GM18520 (cell line): ENCODE results near the gene TRPV4.

Experiments
- ATAC-seq: cut with Tn5 transposase; IDR thresholded peaks from one replicate; pipeline ENCODE4 v1.9.1; 2021; ENCODE audit not compliant: unreplicated experiment

Gene TRPV4

DNA sequence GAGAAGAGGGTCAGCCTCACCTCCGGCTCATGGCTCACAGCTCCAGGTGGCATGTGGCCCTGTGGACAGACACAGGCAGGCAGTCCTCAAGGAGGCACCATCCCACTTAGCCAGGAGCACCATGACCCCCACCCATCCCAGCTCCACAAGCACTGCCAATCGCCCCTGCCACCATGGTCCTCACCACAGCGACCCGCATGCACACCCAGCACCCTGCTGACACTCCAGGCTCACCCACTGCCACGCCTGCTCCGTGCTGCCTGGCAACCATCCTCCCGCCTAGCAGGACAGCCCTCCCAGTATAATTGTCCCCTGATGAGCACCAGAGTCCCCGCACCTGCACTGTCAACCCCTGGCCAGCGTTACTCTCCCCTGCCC lies 50.9 kb downstream of the TRPV4 start:
- no peak for ATAC-seq

DNA sequence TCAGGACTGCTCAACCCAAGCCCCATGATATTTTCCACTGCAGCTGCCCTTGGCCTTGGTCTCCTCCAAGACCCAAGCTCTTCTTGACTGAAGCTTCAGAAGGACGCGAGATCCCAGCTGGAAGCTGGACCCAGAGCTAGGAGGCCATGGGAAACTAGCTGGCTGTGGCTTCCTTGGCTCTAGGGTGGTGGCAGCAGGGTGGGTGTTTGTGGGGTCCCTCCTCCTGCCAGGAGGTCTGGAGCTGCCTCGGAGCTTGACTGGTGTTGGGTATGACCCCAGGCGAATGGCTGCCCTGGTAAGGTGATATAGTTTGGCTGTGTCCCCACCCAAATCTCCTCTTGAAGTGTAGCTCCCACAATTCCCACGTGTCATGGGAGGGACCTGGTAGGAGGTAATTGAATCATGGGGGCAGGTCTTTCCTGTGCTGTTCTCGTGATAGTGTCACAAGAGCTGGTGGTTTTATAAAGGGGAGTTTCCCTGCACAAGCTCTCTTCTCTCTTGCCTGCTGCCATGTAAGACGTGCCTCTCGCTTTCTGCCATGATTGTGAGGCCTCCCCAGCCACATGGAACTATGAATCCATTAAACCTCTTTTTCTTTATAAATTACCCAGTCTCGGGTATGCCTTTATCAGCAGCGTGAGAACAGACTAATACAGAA lies 51.4 kb downstream of the TRPV4 start:
- no peak for ATAC-seq

- no peak for ATAC-seq
These were observed 53.8 kb downstream of the TRPV4 start for GRCh38 chr12:109779382-109779781.

DNA sequence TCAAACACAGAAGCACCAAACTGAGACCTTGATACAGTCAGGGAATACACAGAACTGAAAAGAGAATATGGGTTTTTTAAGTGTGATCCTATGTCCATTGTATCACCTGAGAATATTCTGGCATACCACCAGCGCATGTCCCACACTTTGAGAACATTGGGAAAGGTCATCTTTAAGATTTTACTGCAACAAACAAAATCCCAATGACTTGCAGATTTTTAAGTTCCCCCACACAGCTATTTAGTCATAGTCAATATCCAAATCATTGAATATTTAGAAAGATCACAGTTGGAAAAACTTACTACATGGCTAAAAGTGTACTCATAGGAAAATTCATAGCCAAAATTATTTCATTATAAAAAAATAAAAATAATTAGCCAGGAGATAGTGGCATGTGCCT lies 54.5 kb downstream of the TRPV4 start:
- no peak for ATAC-seq

DNA sequence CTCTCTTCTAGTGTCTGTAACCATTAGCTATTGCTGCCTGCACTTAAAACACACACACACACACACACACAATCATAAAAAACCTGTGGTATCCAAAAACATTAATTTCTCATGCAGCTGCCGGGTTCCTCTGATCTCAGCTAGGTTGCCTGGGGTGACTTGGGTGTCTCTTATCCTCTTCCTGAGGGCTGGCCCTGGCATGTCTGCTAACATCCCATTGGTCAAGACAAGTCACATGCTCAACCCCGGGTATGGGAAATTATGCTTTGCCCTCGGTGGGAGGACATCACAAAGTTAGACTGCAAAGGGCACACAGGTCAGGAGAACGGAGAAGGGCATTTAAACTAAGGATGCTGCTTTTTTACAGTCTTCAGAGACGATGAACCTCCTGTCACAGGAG lies 55.7 kb downstream of the TRPV4 start:
- ATAC-seq: no peak

DNA sequence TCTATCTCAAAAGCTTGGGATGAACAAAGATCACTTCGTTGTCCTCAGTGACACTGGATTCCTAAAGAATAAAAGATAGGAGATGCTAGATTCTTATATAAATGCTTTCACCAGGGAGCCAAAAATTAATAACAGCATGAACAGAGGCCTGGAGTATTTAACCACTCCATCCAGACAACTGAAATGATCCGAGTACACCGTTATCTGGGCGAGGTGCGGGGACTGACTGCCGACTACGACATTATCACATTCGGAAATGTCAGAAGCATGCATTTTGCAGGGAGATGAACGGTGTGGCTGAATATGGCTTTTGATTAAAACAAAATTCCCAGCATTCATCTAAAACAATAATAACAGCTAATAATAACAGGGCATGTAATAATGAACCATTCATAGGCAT lies 56.6 kb downstream of the TRPV4 start:
- no peak for ATAC-seq

- no peak for ATAC-seq
These were observed 57.9 kb downstream of the TRPV4 start for GRCh38 chr12:109775172-109775881.

DNA sequence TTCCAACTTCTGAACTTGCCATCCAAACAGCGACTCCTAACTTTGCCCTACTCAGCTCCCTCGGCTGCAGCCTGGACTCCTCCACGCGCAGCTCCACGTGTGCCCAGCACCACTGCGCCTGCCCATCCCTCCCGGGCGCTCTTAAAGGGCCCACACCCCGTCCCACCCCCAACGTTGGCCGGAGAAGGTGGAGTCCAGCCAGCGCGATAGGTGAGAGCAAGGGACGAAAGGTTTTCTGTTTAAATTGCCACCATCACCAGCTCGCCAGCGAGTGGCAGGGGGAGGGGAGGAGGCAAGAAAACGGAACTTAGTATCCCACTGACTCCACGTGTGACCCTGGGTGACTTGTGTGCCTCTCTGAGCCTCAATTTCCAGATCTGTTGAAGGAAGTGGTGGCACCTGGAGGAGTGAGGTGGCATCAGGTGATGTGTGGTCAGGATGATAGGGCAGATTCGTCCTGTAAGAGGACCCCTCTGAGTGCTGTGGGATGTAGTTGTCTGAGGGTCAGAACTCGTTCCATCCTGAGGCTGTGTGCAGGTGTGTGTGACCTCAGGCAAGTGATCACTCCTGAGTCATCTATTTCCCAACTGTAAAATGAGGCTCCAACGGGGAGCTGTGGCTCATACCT lies 59.7 kb downstream of the TRPV4 start:
- no peak for ATAC-seq

DNA sequence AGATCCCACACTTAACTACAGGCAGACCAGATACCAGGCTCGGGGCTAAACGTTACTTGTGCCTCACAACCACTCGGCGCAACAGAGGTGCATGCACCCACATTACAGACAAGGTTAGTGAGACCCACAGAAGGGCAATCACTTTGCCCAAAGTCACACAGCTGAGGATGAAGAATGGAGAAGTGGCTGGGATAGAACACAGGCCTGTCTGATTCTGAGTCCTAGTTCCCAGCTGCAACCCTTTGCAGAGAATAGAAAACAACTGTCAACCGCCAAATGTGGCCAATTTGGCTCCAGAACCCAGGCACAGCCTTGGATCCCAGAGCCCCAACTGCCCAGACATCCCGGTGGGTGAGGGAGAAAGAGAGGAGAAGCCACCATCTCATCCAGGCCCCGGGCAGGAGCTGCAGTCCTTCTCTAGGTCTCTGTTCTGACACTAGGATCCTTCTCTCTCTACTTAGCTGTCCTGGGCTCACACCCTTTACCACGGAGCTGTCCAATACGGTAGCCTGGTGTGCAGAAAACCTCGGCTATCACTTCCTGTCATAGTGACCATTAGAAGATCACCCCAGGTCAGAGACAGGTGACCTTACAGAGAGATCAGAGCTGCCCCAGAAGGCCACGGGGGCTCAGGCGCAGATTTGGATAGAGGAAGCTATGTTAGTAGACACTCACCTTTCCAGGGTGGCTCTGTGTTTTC lies 60.4 kb downstream of the TRPV4 start:
- no peak for ATAC-seq

DNA sequence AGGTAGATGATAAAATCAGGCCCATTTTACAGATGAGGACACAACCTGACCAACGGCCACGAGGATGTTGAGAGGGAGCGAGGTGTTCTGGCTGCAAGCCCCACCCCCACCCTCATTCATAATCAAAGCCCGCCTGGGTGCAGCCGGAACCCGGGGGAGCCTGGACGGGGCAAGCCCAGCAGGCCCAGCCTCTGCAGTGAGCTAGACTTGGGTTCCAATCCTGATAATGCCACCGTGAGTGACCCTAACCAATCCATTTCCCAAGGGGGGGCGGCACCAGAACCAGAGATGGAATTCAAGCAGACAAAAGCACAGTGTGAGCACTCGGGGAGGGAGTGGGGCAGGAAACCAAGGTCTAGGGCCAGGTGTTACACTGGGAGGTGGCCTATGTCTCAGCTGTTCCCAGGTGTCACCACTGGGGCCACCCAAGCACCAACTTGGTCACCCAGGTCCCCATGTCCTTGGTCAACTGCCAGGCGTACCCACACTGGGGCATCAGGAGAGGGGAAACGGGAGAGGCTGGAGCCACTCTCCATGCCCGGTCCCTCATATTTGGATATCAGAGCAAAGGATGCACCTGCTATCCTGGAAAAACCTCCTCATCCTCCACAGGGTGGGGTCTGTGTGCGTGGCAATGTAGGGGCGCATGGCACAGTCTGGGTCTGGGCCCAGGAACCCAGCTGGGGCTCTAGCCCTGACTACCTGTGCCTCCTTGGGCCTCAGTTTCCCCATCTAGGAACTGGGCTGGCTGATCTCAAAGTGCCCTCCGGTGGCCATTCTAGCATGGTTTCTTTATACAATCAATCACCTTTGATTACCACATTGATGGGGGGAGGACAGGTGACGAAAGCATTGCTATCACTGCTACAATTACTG lies 61.2 kb downstream of the TRPV4 start:
- no peak for ATAC-seq

- no peak for ATAC-seq
These were observed 62.1 kb downstream of the TRPV4 start for GRCh38 chr12:109770861-109771670.

DNA sequence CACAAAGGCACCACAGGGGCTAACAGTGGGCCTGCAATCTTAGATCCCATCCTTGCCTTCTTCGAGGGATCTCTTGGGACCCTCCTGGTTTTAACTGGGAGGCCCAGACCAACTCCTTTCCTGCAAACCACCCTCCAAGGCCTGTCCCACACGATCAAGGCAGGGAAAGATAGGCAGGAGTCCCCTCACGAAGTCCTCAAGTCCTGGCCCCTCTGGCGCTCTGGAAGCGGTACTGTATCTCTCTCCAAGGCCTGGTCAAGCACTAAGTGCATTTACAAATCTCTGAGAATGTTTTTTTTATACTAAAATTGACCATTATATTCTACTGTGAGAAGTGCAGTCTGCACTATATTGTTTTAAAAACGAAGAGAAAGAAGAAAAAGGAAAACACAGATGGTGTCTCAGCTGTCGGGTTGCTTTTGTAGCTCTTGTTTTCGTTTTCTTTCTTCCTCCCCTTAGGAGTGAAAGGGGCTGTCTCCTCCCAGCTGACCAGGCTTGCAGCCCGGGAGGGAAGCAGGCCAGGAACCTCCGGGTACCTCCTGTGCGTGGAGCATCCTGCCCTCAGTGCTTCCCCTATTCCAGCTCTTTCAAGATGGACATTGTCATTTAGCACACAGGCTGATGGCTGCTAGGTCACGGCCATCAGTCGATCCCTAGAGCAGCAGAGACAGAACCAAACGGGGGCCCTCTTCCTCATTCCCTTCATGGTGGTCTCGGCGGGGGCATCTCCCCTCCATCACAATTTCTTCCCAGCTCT lies 62.9 kb downstream of the TRPV4 start:
- ATAC-seq: no peak

GRCh38 chr12:109768901-109769670 lies 64.1 kb downstream of the TRPV4 start:
- no peak for ATAC-seq

DNA sequence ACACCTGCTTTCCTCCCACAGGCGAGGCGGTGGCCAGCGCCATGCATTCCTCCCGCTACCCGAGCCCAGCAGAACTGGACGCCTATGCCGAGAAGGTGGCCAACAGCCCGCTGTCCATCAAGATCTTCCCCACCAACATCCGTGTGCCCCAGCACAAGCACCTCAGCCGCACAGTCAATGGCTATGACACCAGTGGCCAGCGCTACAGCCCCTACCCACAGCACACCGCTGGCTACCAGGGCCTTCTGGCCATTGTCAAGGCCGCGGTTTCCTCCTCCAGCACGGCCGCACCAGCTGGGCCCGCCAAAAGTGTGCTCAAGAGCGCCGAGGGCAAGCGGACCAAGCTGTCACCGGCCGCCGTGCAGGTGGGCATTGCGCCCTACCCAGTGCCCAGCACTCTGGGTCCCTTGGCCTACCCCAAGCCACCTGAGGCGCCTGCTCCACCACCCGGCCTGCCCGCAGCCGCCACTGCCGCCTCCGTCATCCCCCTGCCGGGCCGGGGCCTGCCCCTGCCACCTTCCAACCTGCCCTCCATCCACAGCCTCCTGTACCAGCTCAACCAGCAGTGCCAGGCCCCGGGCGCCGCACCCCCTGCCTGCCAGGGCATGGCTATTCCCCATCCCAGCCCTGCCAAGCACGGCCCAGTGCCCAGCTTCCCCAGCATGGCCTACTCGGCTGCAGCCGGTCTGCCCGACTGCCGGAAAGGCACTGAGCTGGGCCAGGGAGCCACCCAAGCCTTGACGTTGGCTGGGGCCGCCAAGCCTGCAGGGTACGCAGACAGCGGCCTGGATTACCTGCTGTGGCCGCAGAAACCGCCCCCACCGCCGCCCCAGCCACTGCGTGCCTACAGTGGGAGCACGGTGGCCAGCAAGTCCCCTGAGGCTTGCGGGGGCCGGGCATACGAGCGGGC lies 65.0 kb downstream of the TRPV4 start:
- no peak for ATAC-seq

DNA sequence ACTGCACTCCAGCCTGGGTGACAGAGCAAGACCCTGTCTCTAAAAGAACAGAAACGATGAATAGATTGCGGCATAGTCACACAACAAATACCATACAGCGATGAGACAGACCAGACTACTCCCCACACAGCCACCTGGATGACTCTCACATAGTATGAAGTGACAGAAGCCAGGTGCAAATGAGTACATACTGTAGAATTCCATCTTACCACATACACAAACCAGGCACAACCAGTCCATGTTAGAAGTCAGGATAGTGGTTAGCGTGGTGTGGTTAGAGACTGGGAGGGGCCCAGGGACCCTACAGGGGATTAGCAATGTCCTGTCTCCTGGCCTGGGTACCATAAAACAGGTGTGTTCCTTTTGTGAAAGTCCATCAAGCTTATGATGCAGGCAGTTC lies 65.7 kb downstream of the TRPV4 start:
- ATAC-seq: no peak

GRCh38 chr12:109766251-109766778 lies 66.9 kb downstream of the TRPV4 start:
- ATAC-seq: no peak

DNA sequence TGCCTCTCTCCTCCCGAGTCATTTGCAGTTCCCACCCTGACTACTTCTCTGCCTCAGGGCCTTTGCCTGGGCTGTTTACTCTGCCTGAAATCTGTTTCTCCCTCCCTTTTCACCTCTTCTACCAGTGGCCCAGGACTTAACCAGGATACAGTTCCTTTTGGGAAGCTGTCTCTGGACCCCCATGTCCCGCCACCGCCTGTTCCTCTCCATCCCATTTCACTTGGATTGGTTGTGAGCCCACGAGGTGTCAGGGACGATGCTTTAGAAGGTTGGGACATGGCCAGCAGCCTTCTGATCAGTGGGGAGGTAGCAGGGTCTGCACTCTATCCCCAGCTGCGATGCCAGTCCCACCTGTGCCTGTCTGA lies 67.8 kb downstream of the TRPV4 start:
- ATAC-seq: no peak
